Activated CD4-positive, alpha-beta T cell treated with anti-CD3 and anti-CD28 coated beads for 4 hours (primary cell): Measurements from ENCODE around the gene SLC25A45.
"Not testable (repeated sequence)": the region's sequence is repeated elsewhere in the genome, so short reads cannot be mapped to it uniquely, and the experiment has no call there.

ENCODE experiments used
- DNase-seq, 2 donors: peaks; one replicate each; pipeline ENCODE4 v3.0.0-alpha.2; 2020

SLC25A45 gene

DNA sequence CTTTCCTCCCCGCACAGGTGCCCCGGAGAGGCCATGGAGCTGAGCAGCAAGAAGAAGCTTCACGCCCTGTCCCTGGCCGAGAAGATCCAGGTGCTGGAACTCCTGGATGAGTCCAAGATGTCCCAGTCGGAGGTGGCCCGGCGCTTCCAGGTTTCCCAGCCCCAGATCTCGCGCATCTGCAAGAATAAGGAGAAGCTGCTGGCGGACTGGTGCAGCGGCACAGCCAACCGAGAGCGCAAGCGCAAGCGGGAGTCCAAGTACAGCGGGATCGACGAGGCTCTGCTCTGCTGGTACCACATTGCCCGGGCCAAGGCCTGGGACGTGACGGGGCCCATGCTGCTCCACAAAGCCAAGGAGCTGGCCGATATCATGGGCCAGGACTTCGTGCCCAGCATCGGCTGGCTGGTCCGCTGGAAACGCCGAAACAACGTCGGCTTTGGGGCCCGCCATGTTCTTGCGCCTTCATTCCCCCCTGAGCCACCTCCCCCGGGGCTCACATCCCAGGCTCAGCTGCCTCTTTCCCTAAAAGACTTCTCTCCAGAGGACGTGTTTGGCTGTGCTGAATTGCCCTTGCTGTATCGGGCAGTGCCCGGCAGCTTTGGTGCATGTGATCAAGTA lies 26.6 kb downstream of the SLC25A45 start:
- DNase-seq = no peak

DNA sequence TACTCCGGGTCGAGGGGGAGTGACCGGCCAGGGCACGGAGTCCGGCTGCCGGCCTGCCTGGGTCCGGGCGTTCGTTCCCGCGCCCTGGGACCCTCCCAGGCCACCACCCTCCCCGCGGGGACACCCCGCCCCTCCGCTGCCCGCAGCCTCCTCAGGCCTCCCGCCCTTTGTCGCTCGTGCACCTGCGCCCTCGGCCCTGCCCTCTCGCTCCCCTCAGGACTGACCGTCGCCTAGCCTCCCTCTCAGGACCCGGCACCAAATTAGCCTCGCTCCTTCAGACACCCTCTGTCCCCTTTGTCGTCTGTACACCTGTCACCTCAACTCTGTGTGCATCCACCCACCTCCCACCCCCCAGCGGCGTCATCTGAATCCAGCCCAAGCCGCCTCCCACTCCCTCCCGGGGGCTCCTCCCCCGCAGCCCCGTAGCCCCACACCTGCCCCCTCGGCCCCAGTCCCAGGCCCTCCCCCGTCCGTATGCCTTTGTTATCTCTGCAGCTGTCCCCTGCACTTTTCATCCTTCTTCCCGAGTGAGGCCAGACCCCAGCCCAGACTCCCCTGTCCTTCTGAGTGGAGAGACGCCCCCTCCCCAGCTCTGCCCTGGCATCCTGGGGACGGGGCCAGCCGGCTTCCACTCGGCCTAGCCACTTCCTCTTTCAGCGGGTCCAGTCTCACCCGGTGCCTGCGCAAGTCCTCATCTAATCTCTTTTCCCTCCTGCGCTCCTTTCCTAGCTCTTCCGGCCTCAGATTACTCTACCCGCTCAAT lies 27.3 kb downstream of the SLC25A45 start:
- peak; percentile 65 to 69 for DNase-seq

DNA sequence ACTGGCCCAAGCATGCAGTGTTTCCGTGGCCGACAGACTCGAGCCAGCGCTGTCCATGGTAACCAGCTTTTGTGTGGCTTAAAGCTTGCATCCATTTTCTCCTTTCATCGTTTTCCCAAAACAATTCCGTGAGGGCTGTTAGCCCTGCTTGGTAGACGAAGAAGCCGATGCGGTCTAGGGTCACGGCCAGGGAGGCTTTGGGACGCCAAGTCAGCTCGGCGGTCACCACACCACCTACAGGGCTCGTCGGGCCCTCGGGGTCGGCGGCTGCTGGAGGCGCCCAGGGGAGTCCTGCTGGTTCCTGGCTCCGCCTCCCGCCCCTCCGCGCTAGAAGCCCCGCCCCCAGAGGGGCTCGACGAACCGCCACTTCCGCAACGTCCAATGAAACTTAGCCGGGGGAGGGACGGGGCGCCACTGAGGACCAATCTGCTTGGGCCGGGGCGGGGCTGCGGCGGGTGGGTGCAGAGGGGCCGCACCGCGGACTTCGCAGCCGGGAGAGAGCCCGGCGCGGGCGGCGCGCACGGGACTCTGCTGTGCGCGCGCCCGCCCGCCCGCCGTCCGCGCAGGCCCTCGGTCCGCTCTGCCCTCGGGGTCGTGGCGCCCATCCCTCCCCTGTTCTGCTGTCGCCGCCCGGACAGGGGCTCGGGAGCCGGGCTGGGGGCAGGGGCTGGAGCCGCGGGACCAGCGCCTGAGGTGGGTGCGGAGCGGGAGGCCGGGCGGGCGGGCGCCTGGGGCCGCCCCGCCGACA lies 28.0 kb downstream of the SLC25A45 start, which contains the start of gene TIGD3:
Gene TIGD3 (plus strand): TSS at position 487 of the 748 bp plus-strand sequence. CDS start 1,058 bp downstream, outside the sequence.
- peak; percentile 95 to 97 for DNase-seq

DNA sequence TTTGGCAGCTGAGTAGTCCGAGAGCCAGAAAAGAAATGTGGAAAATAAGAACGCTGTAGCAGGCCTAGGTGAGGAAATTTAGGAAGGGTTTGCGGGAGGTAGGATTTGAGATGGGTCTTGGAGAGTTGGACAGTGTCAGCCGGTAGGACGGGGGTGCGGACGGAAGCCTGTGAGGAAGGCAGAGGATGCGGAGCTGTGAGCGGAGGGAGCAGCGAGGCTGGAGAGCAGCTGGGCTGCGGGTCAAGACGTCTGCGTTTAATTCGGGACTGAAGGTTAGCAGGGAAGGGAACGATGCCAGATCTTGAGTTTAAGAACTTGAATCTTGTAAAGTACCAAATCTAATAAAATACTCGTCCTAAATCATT lies 28.6 kb downstream of the SLC25A45 start:
- no peak for DNase-seq

DNA sequence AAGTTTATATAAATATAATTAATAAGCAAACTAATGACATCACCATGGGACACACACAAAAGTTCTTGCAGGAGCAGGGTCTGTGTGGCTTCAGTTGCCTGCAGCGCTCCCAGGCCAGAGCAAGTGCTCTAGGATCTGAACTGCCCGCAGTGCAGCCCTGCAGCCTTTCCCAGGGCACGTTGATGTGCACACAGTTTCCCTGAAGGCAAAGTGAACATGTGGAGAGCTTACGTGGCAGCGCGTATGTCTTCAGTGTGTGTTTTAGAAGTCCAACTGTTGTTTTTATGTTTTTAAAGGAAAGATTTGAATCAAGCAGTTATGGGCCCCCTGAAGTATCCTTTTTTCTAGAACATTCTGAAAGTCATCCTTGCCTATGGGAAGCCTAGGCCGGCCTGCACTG lies 29.1 kb downstream of the SLC25A45 start:
- no peak for DNase-seq

DNA sequence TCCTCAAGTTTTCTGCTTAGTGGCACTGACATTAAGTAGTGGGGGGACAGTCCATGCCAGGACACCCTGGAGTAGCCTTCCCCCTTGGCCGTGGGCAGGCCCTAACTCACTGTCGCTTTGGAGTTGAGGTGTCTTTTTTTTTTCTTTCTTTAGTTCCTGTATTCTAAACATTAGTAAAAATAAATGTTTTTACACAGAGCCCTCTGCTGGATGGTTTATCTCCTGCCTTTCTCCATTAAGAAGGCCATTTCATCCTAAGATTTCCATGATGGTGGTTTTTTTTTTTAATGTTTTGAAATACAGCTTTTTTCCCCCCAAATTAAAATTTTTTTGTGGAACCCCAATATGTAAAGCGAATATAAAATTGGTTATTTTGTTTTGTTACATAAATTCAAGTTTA lies 29.7 kb downstream of the SLC25A45 start:
- DNase-seq = no peak

DNA sequence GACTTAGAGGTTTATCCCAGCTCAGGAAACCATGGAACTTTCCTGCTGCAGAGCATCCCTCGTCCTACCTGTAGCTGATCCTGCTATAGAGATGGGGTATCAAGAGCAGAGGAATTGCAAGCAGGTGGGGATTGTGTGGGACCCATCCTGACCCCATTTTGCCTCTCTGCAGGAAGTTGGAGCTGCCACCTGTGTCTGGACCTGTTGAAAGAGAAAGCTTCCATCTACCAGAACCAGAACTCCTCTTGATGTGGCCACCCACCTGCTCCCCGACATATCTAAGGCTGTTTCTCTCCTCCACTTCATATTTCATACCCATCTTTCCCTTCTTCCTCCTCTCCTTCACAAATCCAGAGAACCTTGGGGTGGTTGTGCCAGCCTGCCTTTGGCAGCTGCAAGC lies 30.9 kb downstream of the SLC25A45 start:
- DNase-seq = no peak

DNA sequence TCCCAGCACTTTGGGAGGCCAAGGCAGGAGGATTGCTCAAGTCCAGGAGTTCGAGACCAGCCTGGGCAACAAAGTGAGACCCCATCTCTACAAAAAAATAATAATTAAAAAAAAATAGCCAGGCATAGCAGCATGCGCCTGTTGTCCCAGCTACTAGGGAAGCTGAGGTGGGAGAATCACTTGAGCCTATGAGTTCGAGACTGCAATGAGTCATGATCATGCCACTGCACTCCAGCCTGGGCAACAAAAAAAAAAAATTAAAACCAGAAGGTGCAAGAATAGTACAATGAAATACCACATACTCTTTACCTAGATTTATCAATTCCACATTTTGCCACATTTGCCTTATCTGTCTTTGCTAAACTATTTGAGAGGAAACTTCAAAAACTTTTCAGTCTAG lies 40.6 kb downstream of the SLC25A45 start:
- no peak for DNase-seq

DNA sequence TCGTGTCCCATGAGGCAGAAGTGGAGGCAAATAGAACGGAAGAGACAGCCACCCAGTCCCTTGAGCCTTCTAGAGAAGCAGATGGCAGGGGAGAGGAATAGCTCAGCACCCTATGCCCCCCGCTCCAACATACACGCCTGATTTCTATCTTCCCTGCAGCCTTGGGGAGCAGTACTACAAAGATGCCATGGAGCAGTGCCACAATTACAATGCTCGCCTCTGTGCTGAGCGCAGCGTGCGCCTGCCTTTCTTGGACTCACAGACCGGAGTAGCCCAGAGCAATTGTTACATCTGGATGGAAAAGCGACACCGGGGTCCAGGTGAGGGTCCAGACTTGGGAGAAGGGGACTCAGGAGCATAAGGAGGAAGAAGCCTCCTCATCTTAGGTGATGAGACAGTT lies 42.2 kb downstream of the SLC25A45 start:
- DNase-seq = no peak

DNA sequence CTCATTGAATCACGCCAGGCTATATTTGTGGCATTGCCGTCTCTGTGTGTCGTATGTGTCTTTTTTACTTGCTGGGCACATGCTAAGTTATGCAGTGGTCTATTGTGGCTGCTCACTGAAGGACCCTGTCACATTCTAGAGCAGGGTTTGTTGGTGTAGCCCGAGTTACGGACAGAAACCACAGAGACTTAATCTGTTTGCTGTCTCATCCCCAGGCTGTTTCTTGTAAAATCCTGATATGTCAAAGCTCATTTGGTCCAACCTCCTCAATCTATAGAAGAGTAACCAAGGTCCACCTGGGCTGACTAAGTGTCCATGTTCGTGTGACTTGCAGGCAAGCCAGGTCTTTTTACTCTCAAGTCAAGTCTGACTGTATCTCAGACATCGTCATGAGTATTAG lies 43.8 kb downstream of the SLC25A45 start:
- DNase-seq = no peak

DNA sequence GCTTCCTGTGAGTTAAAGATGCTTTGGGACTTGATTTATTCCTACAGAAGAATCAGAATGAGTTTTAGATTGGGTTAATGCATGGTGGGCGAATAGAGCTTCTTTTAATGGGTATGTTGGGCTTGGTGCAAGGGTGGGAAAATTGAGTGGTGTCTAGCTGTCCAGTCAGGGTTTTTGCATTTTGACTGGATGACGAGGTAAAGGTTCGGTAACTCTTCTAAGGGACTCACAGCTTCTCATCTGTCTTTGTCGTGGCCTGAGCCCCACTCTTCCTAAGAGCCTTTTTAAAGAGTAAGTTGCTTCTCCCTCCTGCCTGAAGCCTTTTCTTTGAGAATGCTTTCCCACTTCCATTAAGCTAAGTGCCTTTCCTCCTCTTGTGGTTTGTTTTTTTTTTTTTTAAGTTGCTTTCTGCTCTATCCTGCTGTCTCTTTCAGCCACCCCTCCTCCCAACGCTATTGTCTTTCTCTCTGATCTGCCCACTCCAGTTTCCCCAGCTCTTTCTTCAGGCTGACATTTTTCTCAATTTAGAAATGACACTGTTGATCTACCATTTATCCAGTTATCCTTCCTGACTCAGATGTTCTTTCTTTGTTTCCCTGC lies 47.6 kb downstream of the SLC25A45 start:
- DNase-seq = no peak

DNA sequence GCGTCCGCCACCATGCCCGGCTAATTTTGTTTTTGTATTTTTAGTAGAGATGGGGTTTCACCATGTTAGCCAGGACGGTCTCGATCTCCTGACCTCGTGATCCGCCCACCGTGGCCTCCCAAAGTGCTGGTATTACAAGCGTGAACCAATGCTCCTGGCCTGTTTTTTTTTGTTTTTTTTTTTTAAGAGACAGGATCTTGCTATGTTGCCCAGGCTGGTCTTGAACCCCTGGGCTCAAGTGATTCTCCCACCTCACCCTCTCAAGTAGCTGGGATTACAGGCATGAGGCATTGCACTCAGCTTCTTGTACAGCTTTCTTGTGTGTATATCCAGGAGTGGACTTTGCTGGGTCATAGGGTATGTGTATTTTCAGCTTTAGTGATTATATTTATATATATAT lies 49.9 kb downstream of the SLC25A45 start:
- DNase-seq = not testable (repeated sequence)

DNA sequence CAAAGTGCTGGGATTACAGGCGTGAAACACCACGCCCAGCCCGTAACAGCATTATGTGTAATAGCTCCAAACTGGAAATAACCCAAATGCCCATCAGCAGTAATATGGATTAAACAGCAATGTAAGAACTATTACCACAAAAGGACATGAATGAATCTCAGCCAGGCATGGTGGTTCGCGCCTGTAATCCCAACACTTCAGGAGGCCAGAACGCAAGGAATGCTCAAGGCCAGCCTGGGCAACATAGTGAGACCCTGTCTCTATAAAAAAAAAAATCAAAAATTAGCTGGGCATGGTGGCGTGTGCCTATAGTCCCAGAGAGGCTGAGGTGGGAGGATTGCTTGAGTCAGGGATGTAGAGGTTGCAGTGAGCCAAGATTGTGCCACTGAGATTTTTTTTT lies 51.9 kb downstream of the SLC25A45 start:
- DNase-seq = no peak

DNA sequence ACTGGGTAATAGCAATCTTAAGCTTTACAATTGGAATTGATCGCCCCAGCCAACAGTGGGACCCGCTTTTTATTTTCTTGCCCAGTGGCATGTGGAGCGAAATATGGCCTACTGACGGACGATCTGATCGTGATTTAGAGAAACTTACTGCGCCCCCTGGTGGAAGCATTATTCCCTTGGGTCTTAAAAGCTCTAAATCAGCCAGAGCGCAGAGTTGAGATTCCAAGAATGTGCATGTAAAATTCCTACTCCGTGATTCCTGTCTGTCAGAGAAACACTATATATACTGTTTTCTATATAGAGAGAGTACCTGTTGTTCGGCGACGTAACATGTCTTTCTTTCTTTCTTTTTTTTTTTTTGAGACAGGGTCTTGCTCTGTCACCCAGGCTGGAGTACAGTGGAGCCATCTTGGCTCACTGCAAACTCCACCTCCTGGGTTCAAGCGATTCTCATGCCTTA lies 52.5 kb downstream of the SLC25A45 start:
- DNase-seq = peak; percentile 85 to 90

DNA sequence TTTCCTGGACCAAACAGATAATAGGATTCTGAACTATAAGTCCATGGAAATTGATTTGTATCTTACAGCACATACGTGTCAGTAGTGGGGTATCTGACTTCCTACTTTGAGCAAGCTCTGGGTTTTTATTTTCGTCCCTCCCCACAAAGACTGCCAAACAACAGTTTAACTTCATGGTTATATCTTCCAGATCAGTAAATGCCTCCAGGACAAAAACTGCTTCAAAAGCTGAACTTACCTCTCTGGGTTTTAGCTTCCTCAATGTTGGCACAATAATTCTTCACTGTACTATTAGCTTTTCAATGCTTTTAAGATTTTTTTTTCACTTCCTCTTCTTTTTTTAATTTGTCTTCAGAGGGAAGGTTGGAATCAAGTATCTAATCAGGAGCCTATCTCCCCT lies 53.0 kb downstream of the SLC25A45 start:
- no peak for DNase-seq

DNA sequence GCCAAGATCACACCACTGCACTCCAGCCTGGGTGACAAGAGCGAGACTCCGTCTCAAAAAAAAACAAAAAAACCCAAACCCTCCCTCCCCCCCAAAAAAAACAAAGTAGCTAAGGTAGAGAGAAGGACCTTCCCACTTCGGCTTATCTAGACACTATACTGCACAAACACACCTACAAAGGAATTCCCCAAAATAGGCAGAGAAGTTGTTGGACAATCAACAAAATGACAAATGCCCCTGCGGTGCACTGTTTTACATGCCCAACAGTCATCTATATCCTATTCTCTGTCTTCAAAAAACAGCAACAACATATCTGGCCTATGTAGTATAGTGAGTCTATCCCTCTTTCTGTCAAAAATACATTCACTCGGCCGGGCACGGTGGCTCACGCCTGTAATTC lies 55.4 kb downstream of the SLC25A45 start:
- no peak for DNase-seq

DNA sequence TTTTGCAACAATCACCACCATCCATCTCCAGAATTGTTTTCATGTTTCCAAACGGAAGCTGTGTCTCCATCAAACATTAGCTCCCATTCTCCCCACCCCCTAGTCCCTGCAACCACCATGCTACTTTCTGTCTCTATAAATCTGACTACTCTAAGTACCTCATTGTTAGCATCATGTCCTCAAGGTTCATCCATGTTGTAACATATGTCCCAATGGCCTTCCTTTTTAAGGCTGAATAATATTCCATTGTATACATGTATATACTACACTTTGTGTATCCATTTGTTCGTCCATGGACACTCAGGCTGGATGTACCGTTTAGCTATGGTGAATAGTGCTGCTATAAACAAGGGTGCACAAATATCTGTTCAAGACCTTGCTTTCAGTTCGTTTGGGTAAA lies 57.0 kb downstream of the SLC25A45 start:
- DNase-seq = no peak
